ENCODE results near the gene SETD3. TPM values are rescaled to one million over a fixed set of nuclear protein-coding genes. Genes with fewer than 3 reads are reported as not detected.

The SETD3 gene
- total and polyA plus RNA-seq, 4 donors, result 41.0 to 66.0 (median 56.8) TPM

GRCh38 chr14:99522934-99523703, 42.5 kb upstream of the SETD3 start:
- H3K27ac ChIP-seq (ENCODE audit: low read depth in 1 of 2, low read length in 2 of 2), result no peak overlapping the region
- 69 to 80% methylated on average over 12 to 14 of the region's 14 CpGs for WGBS, 2 donors
- H3K36me3 ChIP-seq (ENCODE audit: control insufficient read depth in 1 of 2, insufficient read depth in 2 of 2, low read length in 1 of 2), result no peaks in the 10 kb centered on the region
- ATAC-seq (ENCODE audit: low FRiP score) (no peak), DNase-seq (peak in 1 of 2 donors; percentile 21)
- H3K27me3 ChIP-seq (ENCODE audit: control insufficient read depth in 1 of 2, insufficient read depth in 2 of 2, low read length in 1 of 2), result no peaks in the 10 kb centered on the region
- H3K4me3 ChIP-seq (ENCODE audit: low read length in 2 of 2), result no peak overlapping the region
- no peaks in the 10 kb centered on the region for H3K4me1 ChIP-seq (ENCODE audit: control insufficient read depth in 1 of 2, insufficient read depth in 2 of 2, low read length in 2 of 2)
- no peaks in the 10 kb centered on the region for H3K9me3 ChIP-seq (ENCODE audit: control insufficient read depth, low read length)
- intact Hi-C loops (cut with DNase I), result no loop called here

DNA sequence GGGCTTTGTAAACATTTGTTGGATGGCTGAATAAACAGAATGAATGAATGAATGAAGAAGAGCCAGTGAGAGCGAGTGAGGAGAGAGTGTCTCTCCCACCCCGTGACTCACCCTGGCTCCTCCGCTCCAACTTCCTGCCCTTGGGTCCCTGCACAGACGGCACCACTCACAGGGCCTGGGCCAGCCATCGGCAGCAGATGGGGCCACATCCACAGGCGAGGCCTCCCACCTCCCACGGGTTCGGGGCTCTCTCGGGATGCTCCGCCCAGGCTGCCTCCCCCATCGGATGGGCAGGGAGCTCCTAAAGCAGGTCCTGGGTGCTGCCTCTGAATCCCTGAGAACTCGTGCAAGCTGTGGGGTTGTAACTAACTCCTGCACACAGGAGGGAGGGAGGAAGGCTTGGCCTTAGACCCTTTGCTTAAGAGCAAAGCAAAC, 41.8 kb upstream of the SETD3 start:
- Histone ChIP-seq H3K4me1 (ENCODE audit: control insufficient read depth in 1 of 2, insufficient read depth in 2 of 2, low read length in 2 of 2) (no peaks in the 10 kb centered on the region), H3K4me3 (ENCODE audit: low read length in 2 of 2) (no peak overlapping the region), H3K9me3 (ENCODE audit: control insufficient read depth, low read length) (no peaks in the 10 kb centered on the region), H3K36me3 (ENCODE audit: control insufficient read depth in 1 of 2, insufficient read depth in 2 of 2, low read length in 1 of 2) (no peaks in the 10 kb centered on the region), H3K27me3 (ENCODE audit: control insufficient read depth in 1 of 2, insufficient read depth in 2 of 2, low read length in 1 of 2) (no peaks in the 10 kb centered on the region), H3K27ac (ENCODE audit: low read depth in 1 of 2, low read length in 2 of 2) (no peak overlapping the region)
- intact Hi-C loops (cut with DNase I), result no loop called here
- WGBS, 2 donors, result 51 to 63% methylated on average over 12 of the region's 12 CpGs
- no peak for DNase-seq
- ATAC-seq (ENCODE audit: low FRiP score), result no peak

- Histone ChIP-seq H3K27ac (ENCODE audit: low read depth in 1 of 2, low read length in 2 of 2) (no peak overlapping the region), H3K9me3 (ENCODE audit: control insufficient read depth, low read length) (no peaks in the 10 kb centered on the region), H3K4me3 (ENCODE audit: low read length in 2 of 2) (no peak overlapping the region), H3K36me3 (ENCODE audit: control insufficient read depth in 1 of 2, insufficient read depth in 2 of 2, low read length in 1 of 2) (no peaks in the 10 kb centered on the region), H3K4me1 (ENCODE audit: control insufficient read depth in 1 of 2, insufficient read depth in 2 of 2, low read length in 2 of 2) (no peaks in the 10 kb centered on the region), H3K27me3 (ENCODE audit: control insufficient read depth in 1 of 2, insufficient read depth in 2 of 2, low read length in 1 of 2) (no peaks in the 10 kb centered on the region)
- DNase-seq (peak in 1 of 2 donors; percentile 36), ATAC-seq (ENCODE audit: low FRiP score) (no peak)
- intact Hi-C loops (cut with DNase I), result no loop called here
- 85 to 88% methylated on average over 18 of the region's 18 CpGs for WGBS, 2 donors
Observed at GRCh38 chr14:99522025-99522401, 41.4 kb upstream of the SETD3 start.

- no peak overlapping the region for H3K27ac ChIP-seq (ENCODE audit: low read depth in 1 of 2, low read length in 2 of 2)
- 92 to 93% methylated on average over 25 of the region's 25 CpGs for WGBS, 2 donors
- H3K4me3 ChIP-seq (ENCODE audit: low read length in 2 of 2), result no peak overlapping the region
- DNase-seq (peak in 1 of 2 donors; percentile 33), ATAC-seq (ENCODE audit: low FRiP score) (no peak)
- H3K4me1 ChIP-seq (ENCODE audit: control insufficient read depth in 1 of 2, insufficient read depth in 2 of 2, low read length in 2 of 2), result no peaks in the 10 kb centered on the region
- intact Hi-C loops (cut with DNase I), result loop anchor here in 1 of 2 donors (2.0 kb wide), 1 partner anchor 105 kb away; no protein-coding TSS in a partner anchor
- no peaks in the 10 kb centered on the region for H3K9me3 ChIP-seq (ENCODE audit: control insufficient read depth, low read length)
- no peaks in the 10 kb centered on the region for H3K36me3 ChIP-seq (ENCODE audit: control insufficient read depth in 1 of 2, insufficient read depth in 2 of 2, low read length in 1 of 2)
- no peaks in the 10 kb centered on the region for H3K27me3 ChIP-seq (ENCODE audit: control insufficient read depth in 1 of 2, insufficient read depth in 2 of 2, low read length in 1 of 2)
Observed at GRCh38 chr14:99521176-99522024, 40.7 kb upstream of the SETD3 start.

- H3K4me1 ChIP-seq (ENCODE audit: control insufficient read depth in 1 of 2, insufficient read depth in 2 of 2, low read length in 2 of 2), result no peaks in the 10 kb centered on the region
- ATAC-seq (ENCODE audit: low FRiP score) (no peak), DNase-seq (peak in 1 of 2 donors; percentile 33)
- no peaks in the 10 kb centered on the region for H3K27me3 ChIP-seq (ENCODE audit: control insufficient read depth in 1 of 2, insufficient read depth in 2 of 2, low read length in 1 of 2)
- H3K27ac ChIP-seq (ENCODE audit: low read depth in 1 of 2, low read length in 2 of 2), result no peak overlapping the region
- H3K36me3 ChIP-seq (ENCODE audit: control insufficient read depth in 1 of 2, insufficient read depth in 2 of 2, low read length in 1 of 2), result no peaks in the 10 kb centered on the region
- intact Hi-C loops (cut with DNase I), result loop anchor here in 1 of 2 donors (2.0 kb wide), 1 partner anchor 106 kb away; no protein-coding TSS in a partner anchor
- no peak overlapping the region for H3K4me3 ChIP-seq (ENCODE audit: low read length in 2 of 2)
- WGBS, 2 donors, result 81 to 89% methylated on average over 11 of the region's 11 CpGs
- no peaks in the 10 kb centered on the region for H3K9me3 ChIP-seq (ENCODE audit: control insufficient read depth, low read length)
Observed at GRCh38 chr14:99520571-99521081, 40.0 kb upstream of the SETD3 start.

- H3K36me3 ChIP-seq (ENCODE audit: control insufficient read depth in 1 of 2, insufficient read depth in 2 of 2, low read length in 1 of 2), result no peaks in the 10 kb centered on the region
- intact Hi-C loops (cut with DNase I), result loop anchor here in 1 of 2 donors (2.0 kb wide), 1 partner anchor 107 kb away; no protein-coding TSS in a partner anchor
- H3K4me3 ChIP-seq (ENCODE audit: low read length in 2 of 2), result no peak overlapping the region
- DNase-seq (peak; percentile 45 to 63), ATAC-seq (ENCODE audit: low FRiP score) (no peak)
- H3K4me1 ChIP-seq (ENCODE audit: control insufficient read depth in 1 of 2, insufficient read depth in 2 of 2, low read length in 2 of 2), result no peaks in the 10 kb centered on the region
- H3K9me3 ChIP-seq (ENCODE audit: control insufficient read depth, low read length), result no peaks in the 10 kb centered on the region
- H3K27ac ChIP-seq (ENCODE audit: low read depth in 1 of 2, low read length in 2 of 2), result no peak overlapping the region
- WGBS, 2 donors, result 85 to 89% methylated on average over 6 of the region's 6 CpGs
- no peaks in the 10 kb centered on the region for H3K27me3 ChIP-seq (ENCODE audit: control insufficient read depth in 1 of 2, insufficient read depth in 2 of 2, low read length in 1 of 2)
Observed at GRCh38 chr14:99519931-99520421, 39.3 kb upstream of the SETD3 start.

- intact Hi-C loops (cut with DNase I), result no loop called here
- Histone ChIP-seq H3K4me3 (ENCODE audit: low read length in 2 of 2) (no peak overlapping the region), H3K27me3 (ENCODE audit: control insufficient read depth in 1 of 2, insufficient read depth in 2 of 2, low read length in 1 of 2) (no peaks in the 10 kb centered on the region), H3K36me3 (ENCODE audit: control insufficient read depth in 1 of 2, insufficient read depth in 2 of 2, low read length in 1 of 2) (no peaks in the 10 kb centered on the region), H3K9me3 (ENCODE audit: control insufficient read depth, low read length) (no peaks in the 10 kb centered on the region), H3K27ac (ENCODE audit: low read depth in 1 of 2, low read length in 2 of 2) (no peak overlapping the region), H3K4me1 (ENCODE audit: control insufficient read depth in 1 of 2, insufficient read depth in 2 of 2, low read length in 2 of 2) (no peaks in the 10 kb centered on the region)
- WGBS, 2 donors, result 95 to 96% methylated on average over 8 of the region's 8 CpGs
- ATAC-seq (ENCODE audit: low FRiP score), result no peak
- DNase-seq, result peak; percentile 21 to 32
Observed at GRCh38 chr14:99519347-99519881, 38.8 kb upstream of the SETD3 start.
